Smooth muscle cell (in vitro differentiated cells): ENCODE results near the gene DMRT1. TPM values are rescaled to one million over a fixed set of nuclear protein-coding genes. Genes with fewer than 3 reads are reported as not detected.

Experiments
- DNase-seq: peaks from one replicate; lab custom pipeline; 2025; ENCODE audit not compliant: unreplicated experiment; lab: John Stamatoyannopoulos, UW
- H2AFZ ChIP-seq: fragments of 200-600 bp; sonication (generic); 2 replicates; pipeline ENCODE4 v1.6.0; 2016; ENCODE audit warnings: antibody characterized with exemption, low read depth, mild to moderate bottlenecking
- H3F3A ChIP-seq: fragments of 200-600 bp; sonication (generic); 2 replicates; pipeline ENCODE4 v1.6.0; 2017; ENCODE audit warnings: antibody characterized with exemption, low read depth
- H3K27ac ChIP-seq: fragments of 200-600 bp; sonication (generic); 2 replicates; pipeline ENCODE4 v1.5.1; 2016; ENCODE audit warnings: low read depth, mild to moderate bottlenecking
- H3K27me3 ChIP-seq: fragments of 200-600 bp; sonication (generic); 2 replicates; pipeline ENCODE4 v1.6.1; 2016; ENCODE audit warnings: low read depth, mild to moderate bottlenecking
- H3K36me3 ChIP-seq: fragments of 200-600 bp; sonication (generic); 2 replicates; pipeline ENCODE4 v1.5.1; 2016; ENCODE audit warnings: low read depth
- H3K4me1 ChIP-seq: fragments of 200-600 bp; sonication (generic); 2 replicates; pipeline ENCODE4 v1.5.1; 2016; ENCODE audit warnings: low read depth
- H3K4me2 ChIP-seq: fragments of 200-600 bp; sonication (generic); 2 replicates; pipeline ENCODE4 v1.6.0; 2016; ENCODE audit warnings: mild to moderate bottlenecking
- H3K4me3 ChIP-seq: fragments of 200-600 bp; sonication (generic); 2 replicates; pipeline ENCODE4 v1.5.1; 2016; ENCODE audit warnings: mild to moderate bottlenecking
- H3K79me2 ChIP-seq: fragments of 200-600 bp; sonication (generic); 2 replicates; pipeline ENCODE4 v1.6.0; 2016; ENCODE audit warnings: low read depth, mild to moderate bottlenecking
- H3K9ac ChIP-seq: fragments of 200-600 bp; sonication (generic); 2 replicates; pipeline ENCODE4 v1.6.0; 2016; ENCODE audit warnings: low read depth
- H3K9me3 ChIP-seq: fragments of 200-600 bp; sonication (generic); replicated peaks from 2 replicates; pipeline ENCODE4 v1.5.1; 2016; ENCODE audit warnings: low read depth
- H4K20me1 ChIP-seq: fragments of 200-600 bp; sonication (generic); 2 replicates; pipeline ENCODE4 v1.6.0; 2016; ENCODE audit warnings: low read depth
- WGBS: methylation state at CpG from one replicate; pipeline ENCODE4 v1.1.7; 2016; ENCODE audit warnings: low lambda C conversion rate; 5-methylcytosine and 5-hydroxymethylcytosine counted together
- polyA plus RNA-seq: library from polyadenylated mRNA; unstranded; fragments of >200 nt; fragmentation: Nextera tagmentation; extraction: Ambion mirVana; gene quantifications from 2 replicates; pipeline ENCODE4 v1.2.1, GENCODE V29; 2016
- total RNA-seq: library from RNA; depleted of rRNA; stranded (reverse); fragments of >200 nt; gene quantifications from 2 replicates; pipeline ENCODE4 v1.2.3, GENCODE V29; 2014
- TF ChIP-seq, protein P1 (sequence below): fragments of 200-600 bp; sonication (generic); IDR thresholded peaks from 2 replicates; pipeline ENCODE4 v1.5.1; 2017; ENCODE audit warnings: borderline replicate concordance, mild to moderate bottlenecking, antibody characterized with exemption; ENCODE audit not compliant: insufficient read depth, poor library complexity, severe bottlenecking

The DMRT1 gene
- total and polyA plus RNA-seq, 2 experiments from 2014 or later = 0.58 TPM; not detected in 1

DNA sequence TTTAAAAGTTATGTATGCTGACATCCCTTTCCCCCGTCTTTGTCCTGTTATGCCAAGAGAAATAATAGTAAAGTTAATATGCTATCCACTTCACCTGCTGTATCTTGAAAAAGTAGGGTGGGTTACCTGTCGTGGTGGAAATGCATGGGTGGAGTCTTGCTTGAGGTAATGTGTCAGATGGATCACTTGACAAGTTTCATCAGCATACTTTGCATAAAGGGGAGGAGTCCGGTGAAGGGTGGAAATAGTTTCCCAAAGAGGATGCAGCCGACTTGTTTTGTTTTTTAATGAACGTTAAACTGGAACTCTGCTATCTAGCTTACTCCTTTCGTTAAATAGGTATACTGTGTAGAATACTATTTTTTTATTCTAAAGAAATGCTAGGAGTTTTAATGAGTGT, 125.9 kb downstream of the DMRT1 start:
- peaks cover 47% of the 10 kb centered on the region for H3K4me1 ChIP-seq
- no peaks in the 10 kb centered on the region for H3K79me2 ChIP-seq
- TF ChIP-seq, protein P1, sequence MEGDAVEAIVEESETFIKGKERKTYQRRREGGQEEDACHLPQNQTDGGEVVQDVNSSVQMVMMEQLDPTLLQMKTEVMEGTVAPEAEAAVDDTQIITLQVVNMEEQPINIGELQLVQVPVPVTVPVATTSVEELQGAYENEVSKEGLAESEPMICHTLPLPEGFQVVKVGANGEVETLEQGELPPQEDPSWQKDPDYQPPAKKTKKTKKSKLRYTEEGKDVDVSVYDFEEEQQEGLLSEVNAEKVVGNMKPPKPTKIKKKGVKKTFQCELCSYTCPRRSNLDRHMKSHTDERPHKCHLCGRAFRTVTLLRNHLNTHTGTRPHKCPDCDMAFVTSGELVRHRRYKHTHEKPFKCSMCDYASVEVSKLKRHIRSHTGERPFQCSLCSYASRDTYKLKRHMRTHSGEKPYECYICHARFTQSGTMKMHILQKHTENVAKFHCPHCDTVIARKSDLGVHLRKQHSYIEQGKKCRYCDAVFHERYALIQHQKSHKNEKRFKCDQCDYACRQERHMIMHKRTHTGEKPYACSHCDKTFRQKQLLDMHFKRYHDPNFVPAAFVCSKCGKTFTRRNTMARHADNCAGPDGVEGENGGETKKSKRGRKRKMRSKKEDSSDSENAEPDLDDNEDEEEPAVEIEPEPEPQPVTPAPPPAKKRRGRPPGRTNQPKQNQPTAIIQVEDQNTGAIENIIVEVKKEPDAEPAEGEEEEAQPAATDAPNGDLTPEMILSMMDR = no peak
- 15% methylated on average over 6 of the region's 6 CpGs for WGBS
- H3K36me3 ChIP-seq = no peaks in the 10 kb centered on the region
- no peak for DNase-seq
- H3F3A ChIP-seq = no peaks in the 10 kb centered on the region
- H4K20me1 ChIP-seq = no peaks in the 10 kb centered on the region
- no peak overlapping the region for H3K9ac ChIP-seq
- no peak overlapping the region for H2AFZ ChIP-seq
- no peak overlapping the region for H3K4me3 ChIP-seq
- no peak overlapping the region for H3K27ac ChIP-seq
- no peaks in the 10 kb centered on the region for H3K9me3 ChIP-seq
- H3K27me3 ChIP-seq = peaks cover 100% of the 10 kb centered on the region
- H3K4me2 ChIP-seq = no peak overlapping the region

DNA sequence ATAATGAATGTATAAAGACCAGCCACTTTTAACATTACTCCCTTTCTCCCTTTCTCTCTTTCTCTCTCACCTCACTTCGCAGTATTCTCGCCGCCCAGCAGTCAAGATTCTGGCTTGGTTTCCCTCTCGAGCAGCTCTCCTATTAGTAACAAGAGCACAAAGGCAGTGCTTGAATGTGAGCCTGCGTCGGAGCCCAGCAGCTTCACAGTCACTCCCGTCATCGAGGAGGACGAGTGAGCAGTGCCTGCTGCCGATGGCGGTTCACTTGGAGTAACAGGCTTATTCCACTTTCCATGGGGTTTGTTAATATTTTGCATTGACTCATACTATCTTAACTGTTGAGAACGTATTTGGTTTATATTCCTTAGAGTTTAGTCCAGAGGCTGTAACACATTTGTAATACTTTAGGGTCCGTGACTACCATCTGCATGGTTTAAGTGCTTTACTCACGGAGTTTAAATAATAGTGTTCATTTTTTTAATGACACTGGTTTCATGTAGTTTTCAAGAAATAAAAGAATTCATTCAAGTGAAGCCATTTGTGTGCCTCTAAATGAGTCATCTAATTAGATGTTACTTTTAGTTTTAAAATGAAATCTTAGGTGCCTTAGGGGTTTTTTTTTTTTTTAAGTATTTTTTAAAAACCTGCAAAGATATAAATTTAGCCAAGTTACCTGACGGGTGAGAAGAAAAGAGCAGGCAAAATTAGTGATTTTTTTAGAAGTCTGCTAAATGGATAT, 126.6 kb downstream of the DMRT1 start:
- TF ChIP-seq, protein P1 = no peak
- Histone ChIP-seq H3K9ac (no peak overlapping the region), H3K27ac (no peak overlapping the region), H3K4me1 (peaks cover 53% of the 10 kb centered on the region), H3K4me3 (no peak overlapping the region), H3K79me2 (no peaks in the 10 kb centered on the region), H3K9me3 (no peaks in the 10 kb centered on the region), H4K20me1 (no peaks in the 10 kb centered on the region), H3K27me3 (peaks cover 100% of the 10 kb centered on the region), H3K4me2 (no peak overlapping the region), H2AFZ (no peak overlapping the region), H3F3A (no peaks in the 10 kb centered on the region), H3K36me3 (no peaks in the 10 kb centered on the region)
- no peak for DNase-seq
- WGBS = 5% methylated on average over 15 of the region's 15 CpGs

DNA sequence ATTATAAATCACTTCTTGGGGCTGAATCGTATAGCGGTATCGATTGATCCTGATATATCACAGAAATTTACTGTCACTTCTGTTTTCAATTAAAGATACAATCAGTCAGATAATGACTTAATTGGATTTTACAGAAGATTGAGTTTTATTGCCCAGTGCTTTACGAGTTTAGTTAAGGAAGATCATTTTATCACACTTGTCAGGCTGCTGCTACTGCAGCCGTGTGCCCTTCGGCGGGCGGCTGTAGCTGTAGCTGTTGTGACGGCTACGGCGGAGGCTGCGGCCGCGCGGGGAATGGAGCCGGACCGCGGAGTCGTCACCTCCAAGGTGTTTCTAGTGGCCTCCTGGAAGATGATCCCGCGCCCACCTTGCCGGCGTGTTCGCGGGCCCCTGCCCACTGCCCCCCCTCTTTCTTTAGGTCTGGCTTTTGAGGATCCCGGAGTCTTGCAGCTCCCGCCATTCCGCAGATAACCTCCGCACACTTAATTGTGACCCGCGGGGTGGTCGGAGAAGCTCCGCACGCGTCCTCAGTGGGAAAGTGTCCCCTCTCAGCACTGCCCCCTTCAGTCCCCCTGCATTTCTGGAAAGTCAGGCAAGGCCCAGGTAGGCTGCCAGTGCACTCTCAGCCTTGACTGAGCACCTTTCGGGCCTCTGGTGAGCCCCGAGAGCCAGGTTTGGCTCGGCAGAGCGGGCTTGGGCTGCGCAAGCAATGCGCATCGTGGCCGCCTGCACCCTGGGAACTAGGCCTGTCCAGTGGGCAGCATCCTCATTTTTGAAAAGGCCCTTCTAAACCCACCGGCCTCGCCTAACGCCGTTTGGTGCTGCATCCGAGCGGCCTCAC, 128.0 kb downstream of the DMRT1 start:
- peaks cover 64% of the 10 kb centered on the region for H3K4me1 ChIP-seq
- TF ChIP-seq, protein P1 = no peak

More for the DNA sequence above, 128.0 kb downstream of the DMRT1 start:
- 9% methylated on average over 43 of the region's 49 CpGs for WGBS
- Histone ChIP-seq H4K20me1 (no peaks in the 10 kb centered on the region), H3K27me3 (peaks cover 100% of the 10 kb centered on the region), H3K36me3 (no peaks in the 10 kb centered on the region), H3K4me2 (no peak overlapping the region), H3K27ac (no peak overlapping the region), H2AFZ (no peak overlapping the region), H3K9ac (no peak overlapping the region), H3K4me3 (no peak overlapping the region), H3K9me3 (no peaks in the 10 kb centered on the region), H3F3A (no peaks in the 10 kb centered on the region), H3K79me2 (no peaks in the 10 kb centered on the region)
- DNase-seq = no peak
